Calu3 (cell line): ENCODE results near the gene SLFN12L. TPM values are rescaled to one million over a fixed set of nuclear protein-coding genes. Genes with fewer than 3 reads are reported as not detected.

Experiments used
- BruUV-seq: library from RNA; stranded (reverse); fragments of 400-500 nt; replicated peaks from 2 replicates; lab custom pipeline; 2021; lab: Mats Ljungman, UMichigan
- CTCF ChIA-PET: fragments of 300-600 bp; sonication (Branson Sonifier 250); formaldehyde crosslinking; loops from one replicate; lab custom pipeline; 2022; ENCODE audit warnings: antibody characterized with exemption; lab: Charles Lee
- DNase-seq: peaks from one replicate; pipeline ENCODE4 v3.0.0; 2022
- H3K27ac Mint-ChIP-seq: one replicate; pipeline ENCODE4 v1.8.0; 2022; ENCODE audit warnings: mixed read lengths; ENCODE audit not compliant: unreplicated experiment
- H3K27me3 Mint-ChIP-seq: one replicate; pipeline ENCODE4 v1.8.0; 2022; ENCODE audit warnings: mixed read lengths; ENCODE audit not compliant: unreplicated experiment
- H3K36me3 Mint-ChIP-seq: one replicate; pipeline ENCODE4 v1.8.0; 2022; ENCODE audit warnings: mild to moderate bottlenecking, moderate library complexity, mixed read lengths; ENCODE audit not compliant: insufficient read depth, unreplicated experiment
- H3K4me1 Mint-ChIP-seq: one replicate; pipeline ENCODE4 v1.8.0; 2022; ENCODE audit warnings: mild to moderate bottlenecking, low read depth, mixed read lengths; ENCODE audit not compliant: unreplicated experiment
- H3K4me3 Mint-ChIP-seq: one replicate; pipeline ENCODE4 v1.8.0; 2022; ENCODE audit warnings: mild to moderate bottlenecking, low read depth, moderate library complexity, mixed read lengths; ENCODE audit not compliant: unreplicated experiment
- H3K9me3 Mint-ChIP-seq: one replicate; pipeline ENCODE4 v1.8.0; 2022; ENCODE audit warnings: low read depth, mixed read lengths; ENCODE audit not compliant: unreplicated experiment
- CTCF ChIP-seq: fragments of 200-600 bp; IDR thresholded peaks from one replicate; pipeline ENCODE4 v1.8.0; 2022; ENCODE audit warnings: antibody characterized with exemption; ENCODE audit not compliant: unreplicated experiment
- intact Hi-C: fragments of 100-400 bp; cut with micrococcal nuclease; formaldehyde crosslinking; loops from one replicate; pipeline ENCODE4 v1.10.0; 2022; ENCODE audit not compliant: unreplicated experiment
- total RNA-seq: library from RNA; stranded (reverse); gene quantifications from 2 replicates; pipeline ENCODE4 v1.2.3, GENCODE V29; 2022

The SLFN12L gene
- total RNA-seq, 1 experiment from 2014 or later, result 0.14 TPM

- no peaks in the 10 kb centered on the region for H3K9me3 Mint-ChIP-seq
- peaks cover 9% of the 10 kb centered on the region for H3K4me1 Mint-ChIP-seq
- no peak for TF ChIP-seq CTCF
- H3K36me3 Mint-ChIP-seq, result peaks cover 11% of the 10 kb centered on the region
- H3K27ac Mint-ChIP-seq, result no peak overlapping the region
- peaks cover 95% of the 10 kb centered on the region for H3K27me3 Mint-ChIP-seq
- BruUV-seq, result no TSS peak
- DNase-seq, result no peak
- no peak overlapping the region for H3K4me3 Mint-ChIP-seq
- CTCF ChIA-PET, result no interaction called here
- intact Hi-C loops, result no loop called here
Observed at GRCh38 chr17:35488991-35489390, 48.5 kb downstream of the SLFN12L start.

GRCh38 chr17:35486920-35487732 is 50.4 kb downstream of the SLFN12L start:
- peak; percentile 16 for DNase-seq
- H3K4me3 Mint-ChIP-seq, result peak overlapping the region; percentile 71
- H3K36me3 Mint-ChIP-seq, result peaks cover 11% of the 10 kb centered on the region
- H3K9me3 Mint-ChIP-seq, result no peaks in the 10 kb centered on the region
- intact Hi-C loops, result no loop called here
- no peak for TF ChIP-seq CTCF
- no TSS peak for BruUV-seq
- CTCF ChIA-PET, result interaction anchor here (1.1 kb wide), 1 partner anchor 52 kb away, joined by 3 read pairs; no protein-coding TSS in a partner anchor
- peaks cover 9% of the 10 kb centered on the region for H3K4me1 Mint-ChIP-seq
- peaks cover 95% of the 10 kb centered on the region for H3K27me3 Mint-ChIP-seq
- H3K27ac Mint-ChIP-seq, result no peak overlapping the region

GRCh38 chr17:35479271-35479670 is 58.2 kb downstream of the SLFN12L start:
- Mint-ChIP-seq H3K27me3 (peaks cover 73% of the 10 kb centered on the region), H3K27ac (no peak overlapping the region), H3K36me3 (no peaks in the 10 kb centered on the region), H3K4me1 (no peaks in the 10 kb centered on the region), H3K9me3 (no peaks in the 10 kb centered on the region), H3K4me3 (no peak overlapping the region)
- no peak for TF ChIP-seq CTCF
- intact Hi-C loops, result no loop called here
- CTCF ChIA-PET, result no interaction called here
- no TSS peak for BruUV-seq
- no peak for DNase-seq

GRCh38 chr17:35477248-35477647 is 60.2 kb downstream of the SLFN12L start:
- Mint-ChIP-seq H3K36me3 (no peaks in the 10 kb centered on the region), H3K9me3 (no peaks in the 10 kb centered on the region), H3K4me1 (no peaks in the 10 kb centered on the region), H3K4me3 (no peak overlapping the region), H3K27me3 (peaks cover 63% of the 10 kb centered on the region), H3K27ac (no peak overlapping the region)
- CTCF ChIA-PET, result no interaction called here
- intact Hi-C loops, result no loop called here
- no TSS peak for BruUV-seq
- DNase-seq, result no peak
- no peak for TF ChIP-seq CTCF
